ENCODE data around the gene TMUB2.

Gene TMUB2

GRCh38 chr17:44230140-44230539 is 43.4 kb downstream of the TMUB2 start:
- no peak overlapping the region for H3K9ac ChIP-seq (ENCODE audit: low read length)
- TF ChIP-seq, protein P1, sequence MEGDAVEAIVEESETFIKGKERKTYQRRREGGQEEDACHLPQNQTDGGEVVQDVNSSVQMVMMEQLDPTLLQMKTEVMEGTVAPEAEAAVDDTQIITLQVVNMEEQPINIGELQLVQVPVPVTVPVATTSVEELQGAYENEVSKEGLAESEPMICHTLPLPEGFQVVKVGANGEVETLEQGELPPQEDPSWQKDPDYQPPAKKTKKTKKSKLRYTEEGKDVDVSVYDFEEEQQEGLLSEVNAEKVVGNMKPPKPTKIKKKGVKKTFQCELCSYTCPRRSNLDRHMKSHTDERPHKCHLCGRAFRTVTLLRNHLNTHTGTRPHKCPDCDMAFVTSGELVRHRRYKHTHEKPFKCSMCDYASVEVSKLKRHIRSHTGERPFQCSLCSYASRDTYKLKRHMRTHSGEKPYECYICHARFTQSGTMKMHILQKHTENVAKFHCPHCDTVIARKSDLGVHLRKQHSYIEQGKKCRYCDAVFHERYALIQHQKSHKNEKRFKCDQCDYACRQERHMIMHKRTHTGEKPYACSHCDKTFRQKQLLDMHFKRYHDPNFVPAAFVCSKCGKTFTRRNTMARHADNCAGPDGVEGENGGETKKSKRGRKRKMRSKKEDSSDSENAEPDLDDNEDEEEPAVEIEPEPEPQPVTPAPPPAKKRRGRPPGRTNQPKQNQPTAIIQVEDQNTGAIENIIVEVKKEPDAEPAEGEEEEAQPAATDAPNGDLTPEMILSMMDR (IDR thresholded peaks at IDR 0.05; ENCODE audit: low read length): no peak
- TF ChIP-seq EZH2 (IDR thresholded peaks at IDR 0.05; ENCODE audit: borderline replicate concordance, low read length): no peak
- H3K27me3 ChIP-seq (ENCODE audit: insufficient read depth, low read length): no peaks in the 10 kb centered on the region

GRCh38 chr17:44232061-44232460 is 45.3 kb downstream of the TMUB2 start:
- Histone ChIP-seq H3K79me2 (ENCODE audit: insufficient read depth, low read length) (no peaks in the 10 kb centered on the region), H3K27me3 (ENCODE audit: insufficient read depth, low read length) (peaks cover 8% of the 10 kb centered on the region; the same call in 1 of the 2 replicates), H3K27ac (ENCODE audit: low read depth, low read length, poor library complexity, severe bottlenecking) (no peak overlapping the region), H3K4me3 (ENCODE audit: low read depth, low read length, poor library complexity, severe bottlenecking) (no peak overlapping the region), H3K4me2 (ENCODE audit: low read length) (no peak overlapping the region), H3K9ac (ENCODE audit: low read length) (no peak overlapping the region), H3K9me2 (ENCODE audit: low read depth, low read length) (no peaks in the 10 kb centered on the region), H3K4me1 (ENCODE audit: insufficient read depth, low read length, severe bottlenecking) (no peaks in the 10 kb centered on the region), H3K36me3 (ENCODE audit: insufficient read depth, low read length) (no peaks in the 10 kb centered on the region), H4K20me1 (ENCODE audit: insufficient read depth, low read length) (no peaks in the 10 kb centered on the region), H2AFZ (ENCODE audit: low read length) (no peak overlapping the region), H3F3A (ENCODE audit: insufficient read depth, low read length) (no peaks in the 10 kb centered on the region), H3K9me3 (ENCODE audit: low read length) (no peaks in the 10 kb centered on the region)
- TF ChIP-seq, protein P1 (IDR thresholded peaks at IDR 0.05; ENCODE audit: low read length): no peak
- TF ChIP-seq EZH2 (IDR thresholded peaks at IDR 0.05; ENCODE audit: borderline replicate concordance, low read length): no peak

More at GRCh38 chr17:44230140-44230539, 43.4 kb downstream of the TMUB2 start:
- no peaks in the 10 kb centered on the region for H3K9me3 ChIP-seq (ENCODE audit: low read length)
- H3F3A ChIP-seq (ENCODE audit: insufficient read depth, low read length): no peaks in the 10 kb centered on the region
- no peak overlapping the region for H3K27ac ChIP-seq (ENCODE audit: low read depth, low read length, poor library complexity, severe bottlenecking)
- H3K79me2 ChIP-seq (ENCODE audit: insufficient read depth, low read length): no peaks in the 10 kb centered on the region
- no peak overlapping the region for H3K4me3 ChIP-seq (ENCODE audit: low read depth, low read length, poor library complexity, severe bottlenecking)
- no peaks in the 10 kb centered on the region for H3K9me2 ChIP-seq (ENCODE audit: low read depth, low read length)
- no peaks in the 10 kb centered on the region for H3K36me3 ChIP-seq (ENCODE audit: insufficient read depth, low read length)
- no peak overlapping the region for H3K4me2 ChIP-seq (ENCODE audit: low read length)
- no peak overlapping the region for H2AFZ ChIP-seq (ENCODE audit: low read length)
- no peaks in the 10 kb centered on the region for H4K20me1 ChIP-seq (ENCODE audit: insufficient read depth, low read length)
- no peaks in the 10 kb centered on the region for H3K4me1 ChIP-seq (ENCODE audit: insufficient read depth, low read length, severe bottlenecking)

- Histone ChIP-seq H3K79me2 (ENCODE audit: insufficient read depth, low read length) (no peaks in the 10 kb centered on the region), H3K9me3 (ENCODE audit: low read length) (no peaks in the 10 kb centered on the region), H3K27me3 (ENCODE audit: insufficient read depth, low read length) (peaks cover 8% of the 10 kb centered on the region; the same call in 1 of the 2 replicates), H3K9ac (ENCODE audit: low read length) (no peak overlapping the region), H3K4me3 (ENCODE audit: low read depth, low read length, poor library complexity, severe bottlenecking) (no peak overlapping the region), H3K9me2 (ENCODE audit: low read depth, low read length) (no peaks in the 10 kb centered on the region), H3K4me2 (ENCODE audit: low read length) (no peak overlapping the region), H3K36me3 (ENCODE audit: insufficient read depth, low read length) (no peaks in the 10 kb centered on the region), H2AFZ (ENCODE audit: low read length) (no peak overlapping the region), H3K4me1 (ENCODE audit: insufficient read depth, low read length, severe bottlenecking) (no peaks in the 10 kb centered on the region), H3F3A (ENCODE audit: insufficient read depth, low read length) (no peaks in the 10 kb centered on the region), H4K20me1 (ENCODE audit: insufficient read depth, low read length) (no peaks in the 10 kb centered on the region), H3K27ac (ENCODE audit: low read depth, low read length, poor library complexity, severe bottlenecking) (no peak overlapping the region)
- TF ChIP-seq, protein P1 (IDR thresholded peaks at IDR 0.05; ENCODE audit: low read length): no peak
- no peak for TF ChIP-seq EZH2 (IDR thresholded peaks at IDR 0.05; ENCODE audit: borderline replicate concordance, low read length)
Measured at GRCh38 chr17:44233582-44233981, 46.8 kb downstream of the TMUB2 start.

All from OCI-LY1 (cell line).